Smooth muscle cell (in vitro differentiated cells): Measurements from ENCODE around the gene CTSD. TPM values are rescaled to one million over a fixed set of nuclear protein-coding genes. Genes with fewer than 3 reads are reported as not detected.

ENCODE experiments used
- DNase-seq: peaks from one replicate; lab custom pipeline; 2025; ENCODE audit not compliant: unreplicated experiment; lab: John Stamatoyannopoulos, UW
- H2AFZ ChIP-seq: fragments of 200-600 bp; sonication (generic); 2 replicates; pipeline ENCODE4 v1.6.0; 2016; ENCODE audit warnings: antibody characterized with exemption, low read depth, mild to moderate bottlenecking
- H3F3A ChIP-seq: fragments of 200-600 bp; sonication (generic); 2 replicates; pipeline ENCODE4 v1.6.0; 2017; ENCODE audit warnings: antibody characterized with exemption, low read depth
- H3K27ac ChIP-seq: fragments of 200-600 bp; sonication (generic); 2 replicates; pipeline ENCODE4 v1.5.1; 2016; ENCODE audit warnings: low read depth, mild to moderate bottlenecking
- H3K27me3 ChIP-seq: fragments of 200-600 bp; sonication (generic); 2 replicates; pipeline ENCODE4 v1.6.1; 2016; ENCODE audit warnings: low read depth, mild to moderate bottlenecking
- H3K36me3 ChIP-seq: fragments of 200-600 bp; sonication (generic); 2 replicates; pipeline ENCODE4 v1.5.1; 2016; ENCODE audit warnings: low read depth
- H3K4me1 ChIP-seq: fragments of 200-600 bp; sonication (generic); 2 replicates; pipeline ENCODE4 v1.5.1; 2016; ENCODE audit warnings: low read depth
- H3K4me2 ChIP-seq: fragments of 200-600 bp; sonication (generic); 2 replicates; pipeline ENCODE4 v1.6.0; 2016; ENCODE audit warnings: mild to moderate bottlenecking
- H3K4me3 ChIP-seq: fragments of 200-600 bp; sonication (generic); 2 replicates; pipeline ENCODE4 v1.5.1; 2016; ENCODE audit warnings: mild to moderate bottlenecking
- H3K79me2 ChIP-seq: fragments of 200-600 bp; sonication (generic); 2 replicates; pipeline ENCODE4 v1.6.0; 2016; ENCODE audit warnings: low read depth, mild to moderate bottlenecking
- H3K9ac ChIP-seq: fragments of 200-600 bp; sonication (generic); 2 replicates; pipeline ENCODE4 v1.6.0; 2016; ENCODE audit warnings: low read depth
- H3K9me3 ChIP-seq: fragments of 200-600 bp; sonication (generic); replicated peaks from 2 replicates; pipeline ENCODE4 v1.5.1; 2016; ENCODE audit warnings: low read depth
- H4K20me1 ChIP-seq: fragments of 200-600 bp; sonication (generic); 2 replicates; pipeline ENCODE4 v1.6.0; 2016; ENCODE audit warnings: low read depth
- WGBS: methylation state at CpG from one replicate; pipeline ENCODE4 v1.1.7; 2016; ENCODE audit warnings: low lambda C conversion rate; 5-methylcytosine and 5-hydroxymethylcytosine counted together
- polyA plus RNA-seq: library from polyadenylated mRNA; unstranded; fragments of >200 nt; fragmentation: Nextera tagmentation; extraction: Ambion mirVana; gene quantifications from 2 replicates; pipeline ENCODE4 v1.2.1, GENCODE V29; 2016
- total RNA-seq: library from RNA; depleted of rRNA; stranded (reverse); fragments of >200 nt; gene quantifications from 2 replicates; pipeline ENCODE4 v1.2.3, GENCODE V29; 2014
- TF ChIP-seq, protein P1 (sequence below): fragments of 200-600 bp; sonication (generic); IDR thresholded peaks from 2 replicates; pipeline ENCODE4 v1.5.1; 2017; ENCODE audit warnings: borderline replicate concordance, mild to moderate bottlenecking, antibody characterized with exemption; ENCODE audit not compliant: insufficient read depth, poor library complexity, severe bottlenecking

CTSD gene
- total and polyA plus RNA-seq, 2 experiments from 2014 or later, result 101 to 301 TPM

GRCh38 chr11:1759851-1760220 lies 3.9 kb downstream of the CTSD start:
- H3F3A ChIP-seq, result no peaks in the 10 kb centered on the region
- H3K36me3 ChIP-seq, result no peaks in the 10 kb centered on the region
- H3K4me2 ChIP-seq, result no peak overlapping the region
- H3K4me1 ChIP-seq, result peaks cover 5% of the 10 kb centered on the region
- 96% methylated on average over 5 of the region's 5 CpGs for WGBS
- peaks cover 12% of the 10 kb centered on the region for H3K79me2 ChIP-seq
- no peak overlapping the region for H3K9ac ChIP-seq
- no peak for DNase-seq
- peaks cover 14% of the 10 kb centered on the region for H4K20me1 ChIP-seq
- no peak overlapping the region for H3K27ac ChIP-seq
- TF ChIP-seq, protein P1, sequence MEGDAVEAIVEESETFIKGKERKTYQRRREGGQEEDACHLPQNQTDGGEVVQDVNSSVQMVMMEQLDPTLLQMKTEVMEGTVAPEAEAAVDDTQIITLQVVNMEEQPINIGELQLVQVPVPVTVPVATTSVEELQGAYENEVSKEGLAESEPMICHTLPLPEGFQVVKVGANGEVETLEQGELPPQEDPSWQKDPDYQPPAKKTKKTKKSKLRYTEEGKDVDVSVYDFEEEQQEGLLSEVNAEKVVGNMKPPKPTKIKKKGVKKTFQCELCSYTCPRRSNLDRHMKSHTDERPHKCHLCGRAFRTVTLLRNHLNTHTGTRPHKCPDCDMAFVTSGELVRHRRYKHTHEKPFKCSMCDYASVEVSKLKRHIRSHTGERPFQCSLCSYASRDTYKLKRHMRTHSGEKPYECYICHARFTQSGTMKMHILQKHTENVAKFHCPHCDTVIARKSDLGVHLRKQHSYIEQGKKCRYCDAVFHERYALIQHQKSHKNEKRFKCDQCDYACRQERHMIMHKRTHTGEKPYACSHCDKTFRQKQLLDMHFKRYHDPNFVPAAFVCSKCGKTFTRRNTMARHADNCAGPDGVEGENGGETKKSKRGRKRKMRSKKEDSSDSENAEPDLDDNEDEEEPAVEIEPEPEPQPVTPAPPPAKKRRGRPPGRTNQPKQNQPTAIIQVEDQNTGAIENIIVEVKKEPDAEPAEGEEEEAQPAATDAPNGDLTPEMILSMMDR, result no peak
- no peak overlapping the region for H2AFZ ChIP-seq
- no peaks in the 10 kb centered on the region for H3K27me3 ChIP-seq
- H3K4me3 ChIP-seq, result no peak overlapping the region
- H3K9me3 ChIP-seq, result no peaks in the 10 kb centered on the region

GRCh38 chr11:1759151-1759850 lies 4.4 kb downstream of the CTSD start:
- Histone ChIP-seq H3K4me2 (no peak overlapping the region), H3K79me2 (peaks cover 12% of the 10 kb centered on the region), H3K9ac (no peak overlapping the region), H3K9me3 (no peaks in the 10 kb centered on the region), H3K27me3 (no peaks in the 10 kb centered on the region), H2AFZ (no peak overlapping the region), H3F3A (no peaks in the 10 kb centered on the region), H3K27ac (no peak overlapping the region), H4K20me1 (peaks cover 14% of the 10 kb centered on the region), H3K4me1 (peaks cover 5% of the 10 kb centered on the region), H3K4me3 (no peak overlapping the region), H3K36me3 (no peaks in the 10 kb centered on the region)
- DNase-seq, result no peak
- 97% methylated on average over 23 of the region's 23 CpGs for WGBS
- TF ChIP-seq, protein P1, result no peak

DNA sequence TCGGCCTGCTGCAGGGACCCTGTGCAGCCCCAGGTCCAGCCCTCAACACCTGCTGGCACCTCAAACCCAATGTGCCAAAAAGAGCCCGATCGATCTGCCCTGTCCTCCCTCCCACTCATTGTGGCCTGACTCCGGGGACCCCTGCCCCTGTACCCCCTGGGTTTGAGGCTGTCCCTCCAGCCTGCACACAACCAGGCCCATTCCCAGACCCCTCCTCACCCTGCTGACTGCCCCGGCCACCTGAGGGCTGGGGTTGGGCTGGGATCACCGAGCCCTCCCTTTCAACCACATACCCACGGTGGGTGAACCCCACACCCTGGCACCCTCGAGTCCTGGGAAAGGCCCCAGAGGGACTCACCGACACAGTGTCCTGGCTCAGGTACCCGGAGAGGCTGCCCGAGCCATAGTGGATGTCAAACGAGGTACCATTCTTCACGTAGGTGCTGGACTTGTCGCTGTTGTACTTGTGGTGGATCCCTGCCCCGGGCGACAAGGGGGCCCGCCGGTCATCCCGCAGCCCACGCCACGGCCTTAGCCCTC lies 5.0 kb downstream of the CTSD start:
- Histone ChIP-seq H3K9ac (no peak overlapping the region), H3F3A (no peaks in the 10 kb centered on the region), H4K20me1 (peaks cover 14% of the 10 kb centered on the region), H3K27ac (no peak overlapping the region), H3K4me1 (peaks cover 5% of the 10 kb centered on the region), H3K4me3 (no peak overlapping the region), H3K4me2 (no peak overlapping the region), H3K79me2 (peaks cover 11% of the 10 kb centered on the region), H3K27me3 (no peaks in the 10 kb centered on the region), H2AFZ (no peak overlapping the region), H3K9me3 (no peaks in the 10 kb centered on the region), H3K36me3 (no peaks in the 10 kb centered on the region)
- DNase-seq, result no peak
- TF ChIP-seq, protein P1, result no peak
- WGBS, result 97% methylated on average over 18 of the region's 21 CpGs
